HEK293 (cell line): ENCODE data around the gene SULT4A1.
A peak's percentile ranks its signal among the peaks of the same experiment; 100 is the strongest.

Experiments used
- CTCF ChIA-PET: fragments of 350-600 bp; formaldehyde crosslinking; extraction: SDS; loops from one replicate; lab custom pipeline; 2021; ENCODE audit warnings: antibody characterized with exemption; lab: Yijun Ruan, JAX
- POLR2A ChIA-PET: fragments of 300-600 bp; formaldehyde crosslinking; extraction: SDS; loops from one replicate; lab custom pipeline; 2020; ENCODE audit warnings: antibody characterized with exemption, inconsistent platforms; lab: Yijun Ruan, JAX
- H3K27ac ChIP-seq: fragments of 200-500 bp; sonication (Bioruptor generic); 2 replicates; pipeline ENCODE4 v1.5.1; 2014; ENCODE audit warnings: low read depth, low read length, control low read depth, inconsistent platforms; ENCODE audit errors: extremely low read depth
- H3K36me3 ChIP-seq, 2 experiments: fragments of 200-500 bp in 1 of 2; sonication (Bioruptor generic) in 1 of 2; 1 replicate in 1 of 2; 2 replicates in 1 of 2; pipeline ENCODE4 v1.5.1; 2014 to 2017; ENCODE audit warnings: inconsistent platforms in 2 of 2, low read length in 2 of 2; ENCODE audit not compliant: control insufficient read depth in 2 of 2, insufficient read depth in 1 of 2
- H3K4me1 ChIP-seq: fragments of 200-500 bp; sonication (Bioruptor generic); 2 replicates; pipeline ENCODE4 v1.5.1; 2014; ENCODE audit warnings: mild to moderate bottlenecking, low read length, inconsistent platforms; ENCODE audit not compliant: control insufficient read depth, insufficient read depth
- H3K4me3 ChIP-seq: 2 replicates; pipeline ENCODE4 v1.5.1; 2011; ENCODE audit warnings: low read depth, mild to moderate bottlenecking, control low read depth, low read length, moderate library complexity
- H3K9me3 ChIP-seq: fragments of 200-500 bp; sonication (Bioruptor generic); 2 replicates; pipeline ENCODE4 v1.5.1; 2014; ENCODE audit warnings: low read depth, low read length, inconsistent platforms; ENCODE audit not compliant: control insufficient read depth, insufficient read depth
- BCL11B ChIP-seq: fragments of 450-650 bp; formaldehyde crosslinking; IDR thresholded peaks from 2 replicates; pipeline ENCODE4 v1.5.1; 2016; ENCODE audit warnings: low read depth, missing biosample characterization, missing genetic modification characterization
- FEZF1 ChIP-seq: fragments of 450-650 bp; formaldehyde crosslinking; IDR thresholded peaks from 2 replicates; pipeline ENCODE4 v1.5.1; 2016; ENCODE audit warnings: missing biosample characterization, missing genetic modification characterization
- REST ChIP-seq: fragments of 450-650 bp; formaldehyde crosslinking; IDR thresholded peaks from 2 replicates; pipeline ENCODE4 v1.5.1; 2016; ENCODE audit warnings: missing biosample characterization, missing genetic modification characterization
- SP2 ChIP-seq: fragments of 450-650 bp; formaldehyde crosslinking; IDR thresholded peaks from 2 replicates; pipeline ENCODE4 v1.5.1; 2016; ENCODE audit warnings: missing biosample characterization, missing genetic modification characterization
- ZBTB48 ChIP-seq: fragments of 450-650 bp; formaldehyde crosslinking; IDR thresholded peaks from 2 replicates; pipeline ENCODE4 v1.5.1; 2016; ENCODE audit warnings: missing biosample characterization, missing genetic modification characterization
- ZBTB6 ChIP-seq: fragments of 450-650 bp; formaldehyde crosslinking; IDR thresholded peaks from 2 replicates; pipeline ENCODE4 v1.5.1; 2017; ENCODE audit warnings: missing biosample characterization, missing genetic modification characterization
- ZFP37 ChIP-seq: fragments of 450-650 bp; formaldehyde crosslinking; IDR thresholded peaks from 2 replicates; pipeline ENCODE4 v1.5.1; 2016; ENCODE audit warnings: missing biosample characterization, missing genetic modification characterization
- ZNF121 ChIP-seq: fragments of 450-650 bp; formaldehyde crosslinking; IDR thresholded peaks from 2 replicates; pipeline ENCODE4 v1.5.1; 2016; ENCODE audit warnings: missing biosample characterization, missing genetic modification characterization
- ZNF174 ChIP-seq: fragments of 450-650 bp; formaldehyde crosslinking; IDR thresholded peaks from 2 replicates; pipeline ENCODE4 v1.5.0; 2017; ENCODE audit warnings: missing biosample characterization, mild to moderate bottlenecking, missing genetic modification characterization
- ZNF18 ChIP-seq: fragments of 450-650 bp; formaldehyde crosslinking; IDR thresholded peaks from 2 replicates; pipeline ENCODE4 v1.5.1; 2016; ENCODE audit warnings: missing biosample characterization, missing genetic modification characterization
- ZNF510 ChIP-seq: fragments of 450-650 bp; formaldehyde crosslinking; IDR thresholded peaks from 2 replicates; pipeline ENCODE4 v1.5.1; 2018; ENCODE audit warnings: mild to moderate bottlenecking, missing genetic modification characterization, missing biosample characterization; ENCODE audit not compliant: insufficient replicate concordance
- ZNF561 ChIP-seq: fragments of 450-650 bp; IDR thresholded peaks from 2 replicates; pipeline ENCODE4 v1.5.1; 2018; ENCODE audit warnings: missing biosample characterization, missing genetic modification characterization, borderline replicate concordance
- ZNF621 ChIP-seq: fragments of 450-650 bp; formaldehyde crosslinking; IDR thresholded peaks from 2 replicates; pipeline ENCODE4 v1.5.1; 2017; ENCODE audit warnings: missing biosample characterization, missing genetic modification characterization
- ZNF623 ChIP-seq: fragments of 450-650 bp; formaldehyde crosslinking; IDR thresholded peaks from 2 replicates; pipeline ENCODE4 v1.5.1; 2016; ENCODE audit warnings: missing biosample characterization, missing genetic modification characterization
- ZNF664 ChIP-seq: fragments of 450-650 bp; formaldehyde crosslinking; IDR thresholded peaks from 2 replicates; pipeline ENCODE4 v1.5.1; 2016; ENCODE audit warnings: missing biosample characterization, missing genetic modification characterization
- ZNF791 ChIP-seq: fragments of 450-650 bp; formaldehyde crosslinking; IDR thresholded peaks from 2 replicates; pipeline ENCODE4 v1.5.1; 2016; ENCODE audit warnings: missing biosample characterization, missing genetic modification characterization
- ZSCAN4 ChIP-seq: fragments of 450-650 bp; formaldehyde crosslinking; IDR thresholded peaks from 2 replicates; pipeline ENCODE4 v1.5.1; 2017; ENCODE audit warnings: missing biosample characterization, missing genetic modification characterization

The SULT4A1 gene

GRCh38 chr22:43879901-43880540, 17.7 kb upstream of the SULT4A1 start:
- no peak for TF ChIP-seq REST (tag by site-specific recombination)
- no peak for TF ChIP-seq ZBTB48 (tag by site-specific recombination)
- no peak for TF ChIP-seq ZNF18 (tag by site-specific recombination)
- no peak for TF ChIP-seq BCL11B
- peak; percentile 48; the same call in 1 of the 2 replicates for TF ChIP-seq ZNF121 (tag by site-specific recombination)
- Histone ChIP-seq H3K4me3 (no peak overlapping the region), H3K4me1 (no peaks in the 10 kb centered on the region), H3K9me3 (no peaks in the 10 kb centered on the region), H3K27ac (no peak overlapping the region), H3K36me3 (no peaks in the 10 kb centered on the region)
- POLR2A ChIA-PET, result no interaction called here
- CTCF ChIA-PET, result interaction anchor here (0.6 to 2.1 kb wide), 2 partner anchors 66 to 252 kb away, joined by 4 to 9 read pairs; no protein-coding TSS in a partner anchor

- POLR2A ChIA-PET, result no interaction called here
- H3K4me1 ChIP-seq, result no peaks in the 10 kb centered on the region
- CTCF ChIA-PET, result interaction anchor here (2.1 kb wide), 1 partner anchor 67 kb away, joined by 9 read pairs; no protein-coding TSS in a partner anchor
Measured at GRCh38 chr22:43878831-43879550, 16.7 kb upstream of the SULT4A1 start.

GRCh38 chr22:43878079-43878795, 15.9 kb upstream of the SULT4A1 start:
- POLR2A ChIA-PET, result no interaction called here
- Histone ChIP-seq H3K4me1 (no peaks in the 10 kb centered on the region), H3K4me3 (no peak overlapping the region), H3K36me3 (no peaks in the 10 kb centered on the region)
- TF ChIP-seq ZNF791 (tag by site-specific recombination), result no peak
- no peak for TF ChIP-seq ZFP37 (tag by site-specific recombination)
- TF ChIP-seq SP2, result no peak
- TF ChIP-seq ZSCAN4 (tag by site-specific recombination), result no peak
- no peak for TF ChIP-seq ZBTB6
- TF ChIP-seq ZNF174 (tag by site-specific recombination), result no peak
- TF ChIP-seq ZNF561 (tag by site-specific recombination), result no peak
- no peak for TF ChIP-seq ZNF510 (tag by site-specific recombination)
- TF ChIP-seq, all 188 proteins: peak for 0
- Histone ChIP-seq H3K9me3 (no peaks in the 10 kb centered on the region), H3K27ac (no peak overlapping the region)
- CTCF ChIA-PET, result interaction anchor here (0.9 to 1.4 kb wide), 2 partner anchors 8 to 68 kb away, joined by 3 to 4 read pairs; no protein-coding TSS in a partner anchor

More at GRCh38 chr22:43878831-43879550, 16.7 kb upstream of the SULT4A1 start:
- Histone ChIP-seq H3K27ac (no peak overlapping the region), H3K36me3 (no peaks in the 10 kb centered on the region), H3K4me3 (no peak overlapping the region), H3K9me3 (no peaks in the 10 kb centered on the region)
- TF ChIP-seq ZNF664, result no peak
- no peak for TF ChIP-seq FEZF1 (tag by site-specific recombination)
- peak; percentile 89 for TF ChIP-seq ZNF623 (tag by site-specific recombination)
- TF ChIP-seq ZNF621 (tag by site-specific recombination), result no peak
